Kidney capillary endothelial cell (primary cell): Measurements from ENCODE around the gene NKAPL.
"Not testable (repeated sequence)": the region's sequence is repeated elsewhere in the genome, so short reads cannot be mapped to it uniquely, and the experiment has no call there.

ENCODE experiments used
- DNase-seq: peaks from one replicate; pipeline ENCODE4 v3.0.0-alpha.2; 2018; ENCODE audit warnings: low spot score

The NKAPL gene

DNA sequence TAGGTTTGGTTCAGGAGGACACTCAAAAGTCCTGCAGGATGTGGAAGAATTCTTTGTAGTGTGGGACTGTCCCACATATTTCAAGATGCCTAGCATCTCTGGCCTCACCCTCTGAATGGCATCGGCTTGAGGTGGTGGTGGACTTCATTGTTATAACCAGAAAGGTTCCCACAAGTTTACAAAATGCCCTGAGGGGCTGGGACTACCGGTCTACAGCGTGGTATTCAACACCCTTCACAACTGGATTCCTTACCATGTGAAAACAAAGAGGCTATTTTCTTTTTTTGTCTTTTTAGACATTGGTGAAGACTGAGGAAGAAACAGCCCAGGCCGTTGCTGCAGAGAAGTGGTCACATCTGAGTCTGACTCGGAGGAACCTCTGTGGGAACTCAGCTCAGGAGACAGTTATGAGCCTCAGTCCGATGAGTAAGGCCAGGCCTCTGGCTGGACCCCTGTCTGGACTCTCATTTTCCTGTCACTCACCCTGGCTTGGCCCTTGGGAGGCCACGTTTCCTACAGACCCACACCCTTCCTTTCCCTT lies 37.5 kb downstream of the NKAPL start:
- DNase-seq, result no peak

DNA sequence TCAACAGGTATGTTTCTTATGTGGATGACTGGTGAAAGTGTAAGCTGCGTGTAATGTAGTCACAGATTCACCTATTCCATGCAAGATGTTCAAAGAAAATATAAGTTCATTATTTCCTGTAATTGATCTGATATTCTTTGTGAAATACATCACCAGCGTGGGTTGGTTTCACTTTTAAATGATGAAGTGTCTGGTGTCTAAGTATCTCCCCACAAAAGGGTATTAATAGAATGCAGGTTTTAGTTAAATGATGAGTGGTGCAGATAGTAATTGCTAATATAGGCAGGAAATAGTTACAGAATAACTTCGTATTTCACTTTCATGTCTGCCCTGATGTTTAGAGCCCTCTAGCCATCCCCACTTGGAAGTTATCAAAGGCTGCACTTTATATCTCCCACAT lies 44.5 kb downstream of the NKAPL start:
- DNase-seq, result no peak

DNA sequence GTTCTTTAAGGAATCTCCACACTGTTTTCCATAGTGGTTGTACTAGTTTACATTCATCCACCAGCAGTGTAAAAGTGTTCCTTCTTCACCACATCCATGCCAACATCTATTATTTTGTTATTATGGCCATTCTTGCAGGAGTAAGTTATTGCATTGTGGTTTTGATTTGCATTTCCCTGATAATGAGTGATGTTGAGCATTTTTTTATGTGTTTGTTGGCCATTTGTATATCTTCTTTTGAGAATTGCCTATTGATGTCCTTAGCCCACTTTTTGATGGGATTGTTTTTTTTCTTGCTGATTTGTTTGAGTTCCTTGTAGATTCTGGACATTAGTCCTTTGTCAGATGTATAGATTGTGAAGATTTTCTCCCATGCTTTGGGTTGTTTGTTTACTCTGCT lies 47.3 kb downstream of the NKAPL start:
- DNase-seq, result not testable (repeated sequence)
